GM23338 (cell line): ENCODE results near the gene BRD7.

Experiments used
- CREB1 ChIP-seq: fragments of 250-450 bp; sonication (Bioruptor Pico); IDR thresholded peaks from 2 replicates; pipeline ENCODE4 v1.5.0; 2020; ENCODE audit warnings: low read depth, mild to moderate bottlenecking, moderate library complexity
- EZH2 ChIP-seq: fragments of 200-600 bp; sonication (generic); IDR thresholded peaks from one replicate; pipeline ENCODE4 v1.8.0; 2017; ENCODE audit warnings: antibody characterized with exemption, mild to moderate bottlenecking, low read depth; ENCODE audit not compliant: unreplicated experiment
- EZH2phosphoT487 ChIP-seq: fragments of 200-600 bp; sonication (generic); IDR thresholded peaks from one replicate; pipeline ENCODE4 v1.8.1; 2018; ENCODE audit warnings: antibody characterized with exemption; ENCODE audit not compliant: unreplicated experiment
- JUNB ChIP-seq: IDR thresholded peaks from one replicate; pipeline ENCODE4 v1.6.1; 2016; ENCODE audit warnings: antibody characterized with exemption; ENCODE audit not compliant: unreplicated experiment
- POLR2AphosphoS5 ChIP-seq: IDR thresholded peaks from 2 replicates; pipeline ENCODE4 v1.6.1; 2016; ENCODE audit warnings: antibody characterized with exemption, low read depth
- STAT1 ChIP-seq: IDR thresholded peaks from one replicate; pipeline ENCODE4 v1.6.1; 2016; ENCODE audit warnings: antibody characterized with exemption; ENCODE audit not compliant: unreplicated experiment
- ZNF331 ChIP-seq: fragments of 250-450 bp; sonication (Bioruptor Pico); IDR thresholded peaks from 2 replicates; pipeline ENCODE4 v1.5.0; 2020; ENCODE audit warnings: low read depth, mild to moderate bottlenecking, moderate library complexity
- TF ChIP-seq, protein P1 (sequence below), 2 experiments: fragments of 200-600 bp in 1 of 2; sonication (generic) in 1 of 2; conservative IDR thresholded peaks; 2 replicates each; pipeline versions ENCODE4 v1.5.1 to v1.6.1; 2016 to 2017; ENCODE audit warnings: antibody characterized with exemption in 2 of 2, low read depth in 2 of 2, mild to moderate bottlenecking in 2 of 2, moderate library complexity in 1 of 2
- TF ChIP-seq, protein P2 (sequence below): IDR thresholded peaks from 2 replicates; pipeline ENCODE4 v1.6.1; 2016; ENCODE audit warnings: antibody characterized with exemption
- TF ChIP-seq, protein P3 (sequence below): IDR thresholded peaks from one replicate; pipeline ENCODE4 v1.6.1; 2018; ENCODE audit warnings: antibody characterized with exemption; ENCODE audit not compliant: unreplicated experiment

DNA sequence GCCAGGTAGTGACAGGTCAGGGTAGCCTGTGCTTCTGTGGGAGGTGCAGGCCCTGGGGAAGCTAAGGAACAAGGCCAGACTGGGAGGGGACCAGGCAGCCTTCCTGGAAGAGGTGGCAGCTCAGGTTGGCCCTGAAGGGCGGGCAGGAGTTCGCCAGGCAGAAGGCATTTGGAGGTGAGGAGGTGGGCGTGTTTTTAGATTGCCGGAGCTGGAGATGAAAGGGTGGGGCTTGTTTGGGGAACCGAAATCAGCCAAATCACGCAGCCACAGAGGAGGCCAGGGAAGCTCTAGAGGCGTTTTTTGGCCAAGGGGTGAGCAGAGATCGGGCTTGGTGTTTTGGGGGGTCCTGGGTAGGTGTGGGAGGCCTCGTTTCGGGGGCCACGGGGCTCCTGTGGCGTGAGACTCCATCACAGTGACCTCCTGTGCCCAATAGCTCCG is 94.9 kb downstream of the BRD7 start:
- TF ChIP-seq, protein P1, sequence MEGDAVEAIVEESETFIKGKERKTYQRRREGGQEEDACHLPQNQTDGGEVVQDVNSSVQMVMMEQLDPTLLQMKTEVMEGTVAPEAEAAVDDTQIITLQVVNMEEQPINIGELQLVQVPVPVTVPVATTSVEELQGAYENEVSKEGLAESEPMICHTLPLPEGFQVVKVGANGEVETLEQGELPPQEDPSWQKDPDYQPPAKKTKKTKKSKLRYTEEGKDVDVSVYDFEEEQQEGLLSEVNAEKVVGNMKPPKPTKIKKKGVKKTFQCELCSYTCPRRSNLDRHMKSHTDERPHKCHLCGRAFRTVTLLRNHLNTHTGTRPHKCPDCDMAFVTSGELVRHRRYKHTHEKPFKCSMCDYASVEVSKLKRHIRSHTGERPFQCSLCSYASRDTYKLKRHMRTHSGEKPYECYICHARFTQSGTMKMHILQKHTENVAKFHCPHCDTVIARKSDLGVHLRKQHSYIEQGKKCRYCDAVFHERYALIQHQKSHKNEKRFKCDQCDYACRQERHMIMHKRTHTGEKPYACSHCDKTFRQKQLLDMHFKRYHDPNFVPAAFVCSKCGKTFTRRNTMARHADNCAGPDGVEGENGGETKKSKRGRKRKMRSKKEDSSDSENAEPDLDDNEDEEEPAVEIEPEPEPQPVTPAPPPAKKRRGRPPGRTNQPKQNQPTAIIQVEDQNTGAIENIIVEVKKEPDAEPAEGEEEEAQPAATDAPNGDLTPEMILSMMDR (conservative IDR thresholded peaks at IDR 0.05; ENCODE audit: low read depth in 2 of 2) = no peak
- no peak for TF ChIP-seq JUNB
- no peak for TF ChIP-seq EZH2
- TF ChIP-seq EZH2phosphoT487 = no peak
- no peak for TF ChIP-seq POLR2AphosphoS5
- no peak for TF ChIP-seq CREB1 (CRISPR knock-in tag)
- TF ChIP-seq, protein P2, sequence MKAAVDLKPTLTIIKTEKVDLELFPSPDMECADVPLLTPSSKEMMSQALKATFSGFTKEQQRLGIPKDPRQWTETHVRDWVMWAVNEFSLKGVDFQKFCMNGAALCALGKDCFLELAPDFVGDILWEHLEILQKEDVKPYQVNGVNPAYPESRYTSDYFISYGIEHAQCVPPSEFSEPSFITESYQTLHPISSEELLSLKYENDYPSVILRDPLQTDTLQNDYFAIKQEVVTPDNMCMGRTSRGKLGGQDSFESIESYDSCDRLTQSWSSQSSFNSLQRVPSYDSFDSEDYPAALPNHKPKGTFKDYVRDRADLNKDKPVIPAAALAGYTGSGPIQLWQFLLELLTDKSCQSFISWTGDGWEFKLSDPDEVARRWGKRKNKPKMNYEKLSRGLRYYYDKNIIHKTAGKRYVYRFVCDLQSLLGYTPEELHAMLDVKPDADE = no peak
- TF ChIP-seq, protein P3, sequence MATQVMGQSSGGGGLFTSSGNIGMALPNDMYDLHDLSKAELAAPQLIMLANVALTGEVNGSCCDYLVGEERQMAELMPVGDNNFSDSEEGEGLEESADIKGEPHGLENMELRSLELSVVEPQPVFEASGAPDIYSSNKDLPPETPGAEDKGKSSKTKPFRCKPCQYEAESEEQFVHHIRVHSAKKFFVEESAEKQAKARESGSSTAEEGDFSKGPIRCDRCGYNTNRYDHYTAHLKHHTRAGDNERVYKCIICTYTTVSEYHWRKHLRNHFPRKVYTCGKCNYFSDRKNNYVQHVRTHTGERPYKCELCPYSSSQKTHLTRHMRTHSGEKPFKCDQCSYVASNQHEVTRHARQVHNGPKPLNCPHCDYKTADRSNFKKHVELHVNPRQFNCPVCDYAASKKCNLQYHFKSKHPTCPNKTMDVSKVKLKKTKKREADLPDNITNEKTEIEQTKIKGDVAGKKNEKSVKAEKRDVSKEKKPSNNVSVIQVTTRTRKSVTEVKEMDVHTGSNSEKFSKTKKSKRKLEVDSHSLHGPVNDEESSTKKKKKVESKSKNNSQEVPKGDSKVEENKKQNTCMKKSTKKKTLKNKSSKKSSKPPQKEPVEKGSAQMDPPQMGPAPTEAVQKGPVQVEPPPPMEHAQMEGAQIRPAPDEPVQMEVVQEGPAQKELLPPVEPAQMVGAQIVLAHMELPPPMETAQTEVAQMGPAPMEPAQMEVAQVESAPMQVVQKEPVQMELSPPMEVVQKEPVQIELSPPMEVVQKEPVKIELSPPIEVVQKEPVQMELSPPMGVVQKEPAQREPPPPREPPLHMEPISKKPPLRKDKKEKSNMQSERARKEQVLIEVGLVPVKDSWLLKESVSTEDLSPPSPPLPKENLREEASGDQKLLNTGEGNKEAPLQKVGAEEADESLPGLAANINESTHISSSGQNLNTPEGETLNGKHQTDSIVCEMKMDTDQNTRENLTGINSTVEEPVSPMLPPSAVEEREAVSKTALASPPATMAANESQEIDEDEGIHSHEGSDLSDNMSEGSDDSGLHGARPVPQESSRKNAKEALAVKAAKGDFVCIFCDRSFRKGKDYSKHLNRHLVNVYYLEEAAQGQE = no peak
- no peak for TF ChIP-seq ZNF331 (CRISPR knock-in tag)
- no peak for TF ChIP-seq STAT1
